WI38 (cell line): ENCODE measurements around the gene CPNE7.
"Not testable (repeated sequence)": the region's sequence is repeated elsewhere in the genome, so short reads cannot be mapped to it uniquely, and the experiment has no call there.

Experiments
- H3K4me3 ChIP-seq: 2 replicates; pipeline ENCODE4 v1.5.1; 2011; ENCODE audit warnings: low read depth, mild to moderate bottlenecking, control low read depth, low read length
- TF ChIP-seq, protein P1 (sequence below): IDR thresholded peaks from 2 replicates; pipeline ENCODE4 v1.5.1; 2012; ENCODE audit warnings: low read depth, mild to moderate bottlenecking, control low read depth, low read length

The CPNE7 gene

DNA sequence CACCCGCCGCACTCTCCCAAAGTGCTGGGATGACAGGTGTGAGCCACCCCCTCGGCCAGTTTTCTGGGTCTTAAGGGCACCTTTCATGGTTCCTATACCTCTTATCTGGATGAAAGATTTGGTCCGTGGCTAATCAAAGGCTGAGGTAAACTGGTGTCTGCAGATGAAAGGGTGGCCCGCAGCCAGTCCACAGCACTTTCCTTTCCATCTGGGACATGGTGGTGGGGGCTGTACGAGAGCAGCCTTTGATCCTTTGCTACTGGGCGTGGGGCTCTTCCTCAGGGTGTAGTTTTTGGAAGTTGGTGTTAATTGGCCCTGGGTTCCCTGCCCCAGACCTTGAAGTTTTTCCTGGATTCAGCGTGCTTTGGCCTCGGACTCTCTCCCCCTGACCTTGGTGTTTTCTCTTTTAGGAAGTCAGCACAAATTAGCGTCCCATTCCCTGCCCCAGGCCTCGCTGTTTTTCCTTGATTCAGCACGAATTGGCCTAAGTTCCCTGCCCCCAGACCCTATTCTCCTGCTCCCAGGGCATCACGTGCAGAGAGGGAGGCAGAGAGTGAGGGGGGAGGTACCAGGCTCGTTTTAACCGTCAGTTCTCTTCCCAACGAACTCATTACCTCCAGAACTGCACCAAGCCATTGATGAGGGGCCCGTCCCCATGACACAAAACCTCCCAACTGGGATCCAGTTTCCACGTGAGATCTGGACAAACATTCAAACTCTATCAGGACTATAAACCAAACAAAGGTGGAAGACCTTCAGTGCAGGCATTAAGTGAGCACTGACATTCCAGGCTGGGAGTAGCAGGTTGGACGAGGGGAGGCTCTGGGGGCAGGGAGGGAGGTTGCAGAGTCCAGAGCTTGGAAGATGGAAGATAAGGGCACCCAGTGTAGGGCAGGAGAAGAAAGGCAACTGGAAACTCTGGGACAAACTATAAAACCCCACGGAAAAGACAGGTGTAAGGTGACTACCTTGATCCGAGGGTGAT, 49.5 kb downstream of the CPNE7 start:
- TF ChIP-seq, protein P1, sequence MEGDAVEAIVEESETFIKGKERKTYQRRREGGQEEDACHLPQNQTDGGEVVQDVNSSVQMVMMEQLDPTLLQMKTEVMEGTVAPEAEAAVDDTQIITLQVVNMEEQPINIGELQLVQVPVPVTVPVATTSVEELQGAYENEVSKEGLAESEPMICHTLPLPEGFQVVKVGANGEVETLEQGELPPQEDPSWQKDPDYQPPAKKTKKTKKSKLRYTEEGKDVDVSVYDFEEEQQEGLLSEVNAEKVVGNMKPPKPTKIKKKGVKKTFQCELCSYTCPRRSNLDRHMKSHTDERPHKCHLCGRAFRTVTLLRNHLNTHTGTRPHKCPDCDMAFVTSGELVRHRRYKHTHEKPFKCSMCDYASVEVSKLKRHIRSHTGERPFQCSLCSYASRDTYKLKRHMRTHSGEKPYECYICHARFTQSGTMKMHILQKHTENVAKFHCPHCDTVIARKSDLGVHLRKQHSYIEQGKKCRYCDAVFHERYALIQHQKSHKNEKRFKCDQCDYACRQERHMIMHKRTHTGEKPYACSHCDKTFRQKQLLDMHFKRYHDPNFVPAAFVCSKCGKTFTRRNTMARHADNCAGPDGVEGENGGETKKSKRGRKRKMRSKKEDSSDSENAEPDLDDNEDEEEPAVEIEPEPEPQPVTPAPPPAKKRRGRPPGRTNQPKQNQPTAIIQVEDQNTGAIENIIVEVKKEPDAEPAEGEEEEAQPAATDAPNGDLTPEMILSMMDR, result no peak
- no peak overlapping the region for H3K4me3 ChIP-seq

- TF ChIP-seq, protein P1, result no peak
- no peak overlapping the region for H3K4me3 ChIP-seq
Measured at GRCh38 chr16:89629827-89630610, 54.5 kb downstream of the CPNE7 start.

DNA sequence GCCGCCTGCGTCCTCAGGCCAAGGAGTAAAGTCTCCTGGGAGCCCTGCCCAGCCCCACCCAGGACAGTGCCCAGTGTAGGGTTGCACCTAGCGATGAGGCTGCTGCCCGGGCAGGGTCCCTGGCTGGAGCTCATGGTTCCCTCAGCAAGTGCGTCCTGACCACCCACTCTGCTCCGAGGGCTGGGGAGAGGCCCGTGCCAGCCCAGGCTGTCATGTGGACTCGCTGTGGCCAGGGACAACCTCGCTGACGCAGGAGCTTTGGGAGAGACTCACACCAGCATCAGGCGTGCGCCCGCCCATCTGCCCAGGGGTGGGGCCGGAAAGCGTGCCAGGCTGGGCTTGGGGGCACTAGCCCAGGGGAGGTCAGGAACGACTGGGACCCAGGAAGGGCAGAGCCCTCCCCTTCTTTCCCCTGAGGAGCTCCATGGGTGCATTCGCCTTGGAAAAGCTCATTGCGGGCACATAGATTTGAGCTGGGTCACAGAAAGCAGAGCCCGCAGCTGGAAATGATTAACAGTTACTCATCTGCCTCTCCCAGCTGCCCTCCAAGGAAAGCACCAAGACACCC, 57.6 kb downstream of the CPNE7 start:
- H3K4me3 ChIP-seq, result no peak overlapping the region
- TF ChIP-seq, protein P1, result no peak

DNA sequence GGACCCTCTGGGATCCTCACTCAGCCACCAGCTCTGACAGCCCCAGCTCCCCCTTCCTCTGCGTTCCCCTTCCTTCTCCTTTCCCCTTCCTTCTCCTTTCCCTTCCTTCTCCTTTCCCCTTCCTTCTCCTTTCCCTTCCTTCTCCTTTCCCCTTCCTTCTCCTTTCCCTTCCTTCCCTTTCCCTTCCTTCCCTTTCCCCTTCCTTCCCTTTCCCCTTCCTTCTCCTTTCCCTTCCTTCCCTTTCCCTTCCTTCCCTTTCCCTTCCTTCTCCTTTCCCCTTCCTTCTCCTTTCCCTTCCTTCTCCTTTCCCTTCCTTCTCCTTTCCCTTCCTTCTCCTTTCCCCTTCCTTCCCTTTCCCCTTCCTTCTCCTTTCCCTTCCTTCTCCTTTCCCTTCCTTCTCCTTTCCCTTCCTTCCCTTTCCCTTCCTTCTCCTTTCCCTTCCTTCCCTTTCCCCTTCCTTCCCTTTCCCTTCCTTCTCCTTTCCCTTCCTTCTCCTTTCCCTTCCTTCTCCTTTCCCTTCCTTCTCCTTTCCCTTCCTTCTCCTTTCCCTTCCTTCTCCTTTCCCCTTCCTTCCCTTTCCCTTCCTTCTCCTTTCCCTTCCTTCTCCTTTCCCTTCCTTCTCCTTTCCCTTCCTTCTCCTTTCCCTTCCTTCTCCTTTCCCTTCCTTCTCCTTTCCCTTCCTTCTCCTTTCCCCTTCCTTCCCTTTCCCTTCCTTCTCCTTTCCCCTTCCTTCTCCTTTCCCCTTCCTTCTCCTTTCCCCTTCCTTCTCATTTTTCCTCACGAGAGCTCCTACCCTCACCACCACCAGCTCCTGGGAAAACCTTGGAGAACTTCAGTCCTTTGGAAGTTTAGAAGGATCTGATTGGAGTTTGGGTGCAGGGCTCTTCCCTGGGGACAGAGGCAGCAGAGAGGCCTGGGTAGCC, 59.2 kb downstream of the CPNE7 start:
- not testable (repeated sequence) for H3K4me3 ChIP-seq

DNA sequence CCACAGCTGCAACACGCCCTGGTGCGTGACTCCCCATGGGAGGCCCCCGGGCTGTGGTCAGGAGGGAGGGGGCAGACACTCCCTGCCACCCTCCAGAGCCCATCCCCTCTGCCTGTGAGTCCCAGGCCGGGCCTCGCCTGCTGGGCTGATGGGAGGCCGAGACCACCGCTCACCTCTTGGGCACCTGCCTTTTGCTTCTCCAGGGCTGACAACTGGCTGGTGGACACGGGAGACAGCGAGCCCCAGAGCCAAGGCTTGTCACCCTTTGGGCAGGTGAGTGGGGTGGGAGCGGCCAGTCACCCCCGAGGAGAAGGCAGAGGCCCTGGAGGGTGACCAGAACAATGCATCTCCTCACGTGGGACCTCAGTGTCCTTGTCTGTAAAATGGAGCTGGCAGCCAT, 61.1 kb downstream of the CPNE7 start:
- no peak overlapping the region for H3K4me3 ChIP-seq
- TF ChIP-seq, protein P1, result no peak

GRCh38 chr16:89637379-89637778, 61.8 kb downstream of the CPNE7 start:
- H3K4me3 ChIP-seq, result no peak overlapping the region
- TF ChIP-seq, protein P1, result no peak

DNA sequence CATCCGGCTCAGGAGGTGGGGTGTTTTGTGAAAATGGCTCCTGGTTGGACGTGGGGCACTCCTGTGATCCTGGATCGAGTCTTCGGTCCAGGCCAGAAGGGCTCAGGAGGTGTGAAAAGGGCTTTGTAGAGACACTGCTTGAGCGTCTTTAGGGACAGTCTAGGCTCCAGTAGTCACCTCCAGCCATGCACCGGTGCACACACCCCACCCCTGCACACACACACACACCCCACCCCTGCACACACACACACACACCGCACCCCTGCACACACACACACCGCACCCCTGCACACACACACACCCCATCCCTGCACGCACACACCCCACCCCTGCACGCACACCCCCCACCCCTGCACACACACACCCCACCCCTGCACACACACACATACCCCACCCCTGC, 62.9 kb downstream of the CPNE7 start:
- no peak overlapping the region for H3K4me3 ChIP-seq
- TF ChIP-seq, protein P1, result no peak
